GM23338 (cell line): Measurements from ENCODE around the gene BFSP2.

Experiments
- CREB1 ChIP-seq: fragments of 250-450 bp; sonication (Bioruptor Pico); IDR thresholded peaks from 2 replicates; pipeline ENCODE4 v1.5.0; 2020; ENCODE audit warnings: low read depth, mild to moderate bottlenecking, moderate library complexity
- CTCF ChIP-seq, 2 experiments: fragments of 200-600 bp in 1 of 2; sonication (generic) in 1 of 2; conservative IDR thresholded peaks; 2 replicates each; pipeline versions ENCODE4 v1.5.1 to v1.6.1; 2016 to 2017; ENCODE audit warnings: antibody characterized with exemption in 2 of 2, low read depth in 2 of 2, mild to moderate bottlenecking in 2 of 2, moderate library complexity in 1 of 2
- EZH2 ChIP-seq: fragments of 200-600 bp; sonication (generic); IDR thresholded peaks from one replicate; pipeline ENCODE4 v1.8.0; 2017; ENCODE audit warnings: antibody characterized with exemption, mild to moderate bottlenecking, low read depth; ENCODE audit not compliant: unreplicated experiment
- EZH2phosphoT487 ChIP-seq: fragments of 200-600 bp; sonication (generic); IDR thresholded peaks from one replicate; pipeline ENCODE4 v1.8.1; 2018; ENCODE audit warnings: antibody characterized with exemption; ENCODE audit not compliant: unreplicated experiment
- POLR2AphosphoS5 ChIP-seq: IDR thresholded peaks from 2 replicates; pipeline ENCODE4 v1.6.1; 2016; ENCODE audit warnings: antibody characterized with exemption, low read depth
- REST ChIP-seq: IDR thresholded peaks from one replicate; pipeline ENCODE4 v1.6.1; 2018; ENCODE audit warnings: antibody characterized with exemption; ENCODE audit not compliant: unreplicated experiment
- STAT1 ChIP-seq: IDR thresholded peaks from one replicate; pipeline ENCODE4 v1.6.1; 2016; ENCODE audit warnings: antibody characterized with exemption; ENCODE audit not compliant: unreplicated experiment
- ZNF114 ChIP-seq: fragments of 250-450 bp; sonication (Bioruptor Pico); IDR thresholded peaks from 2 replicates; pipeline ENCODE4 v1.5.0; 2020; ENCODE audit warnings: mild to moderate bottlenecking, moderate library complexity

- TF ChIP-seq CTCF (conservative IDR thresholded peaks at IDR 0.05; ENCODE audit: low read depth in 2 of 2) (no peak), REST (no peak), CREB1 (no peak), EZH2 (no peak), EZH2phosphoT487 (no peak), ZNF114 (no peak), STAT1 (no peak), POLR2AphosphoS5 (no peak)
Measured at GRCh38 chr3:133424937-133425869, 25.3 kb downstream of the BFSP2 start.
